H1 (cell line): ENCODE data around the gene LSM14B. TPM values are rescaled to one million over a fixed set of nuclear protein-coding genes. Genes with fewer than 3 reads are reported as not detected.

ENCODE experiments used
- CTCF ChIA-PET: fragments of 300-600 bp; sonication (Branson Sonifier 250); formaldehyde crosslinking; loops from one replicate; lab custom pipeline; 2021; ENCODE audit not compliant: partially characterized antibody; lab: Charles Lee
- POLR2A ChIA-PET: fragments of 300-600 bp; sonication (Branson Sonifier 250); formaldehyde crosslinking; loops from one replicate; lab custom pipeline; 2021; ENCODE audit warnings: inconsistent platforms; ENCODE audit not compliant: partially characterized antibody; lab: Charles Lee
- DNase-seq, 2 experiments: peaks; one replicate each; pipeline versions ENCODE4 v3.0.0 to v3.0.0-alpha.2; 2010 to 2022; ENCODE audit warnings: low spot score in 2 of 2, low read depth in 1 of 2, mixed read lengths in 1 of 2
- FAIRE-seq: peaks from 2 replicates; lab custom pipeline; 2011; peaks lifted over from hg19 to GRCh38; lab: Jason Lieb, UNC
- H2AFZ ChIP-seq: 2 replicates; pipeline ENCODE4 v1.8.1; 2012; ENCODE audit warnings: low read length, inconsistent platforms
- H2AK5ac ChIP-seq: 2 replicates; pipeline ENCODE4 v1.6.1; 2013; ENCODE audit warnings: low read depth, low read length
- H2BK120ac ChIP-seq: replicated peaks from 2 replicates; pipeline ENCODE3; 2013; ENCODE audit warnings: low read depth, low read length, inconsistent platforms
- H2BK12ac ChIP-seq: 2 replicates; pipeline ENCODE4 v1.6.1; 2013; ENCODE audit warnings: low read depth, low read length
- H2BK15ac ChIP-seq: 2 replicates; pipeline ENCODE4 v1.6.1; 2013; ENCODE audit warnings: low read length
- H2BK20ac ChIP-seq: 2 replicates; pipeline ENCODE4 v1.6.1; 2013; ENCODE audit warnings: low read length
- H2BK5ac ChIP-seq: 2 replicates; pipeline ENCODE4 v1.6.1; 2013; ENCODE audit warnings: low read depth, low read length
- H3K14ac ChIP-seq: 2 replicates; pipeline ENCODE4 v1.6.1; 2013; ENCODE audit warnings: inconsistent platforms; ENCODE audit not compliant: insufficient read length
- H3K18ac ChIP-seq: 2 replicates; pipeline ENCODE4 v1.6.1; 2013; ENCODE audit warnings: low read length; ENCODE audit errors: extremely low read depth
- H3K23ac ChIP-seq: 2 replicates; pipeline ENCODE4 v1.6.1; 2013; ENCODE audit warnings: inconsistent platforms; ENCODE audit not compliant: insufficient read length
- H3K23me2 ChIP-seq: 2 replicates; pipeline ENCODE4 v1.6.1; 2013; ENCODE audit warnings: low read depth, low read length
- H3K27ac ChIP-seq: 2 replicates; pipeline ENCODE4 v1.6.1; 2011; ENCODE audit warnings: low read depth, low read length, inconsistent platforms
- H3K27me3 ChIP-seq, 4 experiments: replicated peaks in 1 of 4; 1 replicate in 1 of 4; 2 replicates in 3 of 4; pipeline versions ENCODE4 v1.6.1 to v1.8.1; 2011 to 2013; ENCODE audit warnings: low read length in 3 of 4, mild to moderate bottlenecking in 3 of 4, inconsistent platforms in 2 of 4, mixed read lengths in 2 of 4, moderate library complexity in 1 of 4; ENCODE audit not compliant: control insufficient read depth in 3 of 4, insufficient read depth in 3 of 4; ENCODE audit errors: extremely low read depth in 1 of 4
- H3K36me3 ChIP-seq, 4 experiments: 2 replicates each; pipeline versions ENCODE4 v1.6.1 to v1.8.1; 2011 to 2013; ENCODE audit warnings: mild to moderate bottlenecking in 4 of 4, low read length in 3 of 4, moderate library complexity in 2 of 4, control low read depth in 1 of 4, inconsistent platforms in 1 of 4; ENCODE audit not compliant: insufficient read depth in 4 of 4, control insufficient read depth in 2 of 4
- H3K4ac ChIP-seq: replicated peaks from 2 replicates; pipeline ENCODE3; 2013; ENCODE audit warnings: low read length, low read depth, mixed read lengths, inconsistent platforms; ENCODE audit not compliant: insufficient read length
- H3K4me1 ChIP-seq, 4 experiments: replicated peaks in 1 of 4; 1 replicate in 1 of 4; 2 replicates in 3 of 4; pipeline versions ENCODE4 v1.6.1 to v1.8.1; 2011 to 2013; ENCODE audit warnings: low read length in 3 of 4, inconsistent platforms in 2 of 4, mixed read lengths in 1 of 4; ENCODE audit not compliant: insufficient read depth in 4 of 4, control insufficient read depth in 3 of 4
- H3K4me2 ChIP-seq, 2 experiments: 2 replicates each; pipeline versions ENCODE4 v1.6.1 to v1.8.1; 2011 to 2013; ENCODE audit warnings: low read depth in 2 of 2, low read length in 2 of 2, control low read depth in 1 of 2, inconsistent platforms in 1 of 2, mild to moderate bottlenecking in 1 of 2; ENCODE audit not compliant: insufficient read depth in 1 of 2
- H3K4me3 ChIP-seq, 4 experiments: fragments of 200-600, 300-600 bp in 1 of 4; sonication (generic), shearing (Covaris generic), sonication (Bioruptor Twin) in 1 of 4; 2 replicates each; pipeline versions ENCODE4 v1.5.1 to v1.8.1; 2011 to 2016; ENCODE audit warnings: low read length in 4 of 4, low read depth in 3 of 4, control low read depth in 2 of 4, inconsistent platforms in 2 of 4, mild to moderate bottlenecking in 2 of 4, mixed read lengths in 1 of 4, moderate library complexity in 1 of 4; ENCODE audit not compliant: insufficient read depth in 2 of 4; ENCODE audit errors: extremely low read depth in 1 of 4
- H3K56ac ChIP-seq: replicated peaks from 2 replicates; pipeline ENCODE3; 2013; ENCODE audit warnings: low read depth, mild to moderate bottlenecking, mixed read lengths, low read length, inconsistent platforms; ENCODE audit not compliant: insufficient read length
- H3K79me1 ChIP-seq: 2 replicates; pipeline ENCODE4 v1.6.1; 2013; ENCODE audit warnings: low read depth, low read length, control low read depth
- H3K79me2 ChIP-seq, 2 experiments: 2 replicates each; pipeline versions ENCODE4 v1.6.1 to v1.8.1; 2012 to 2013; ENCODE audit warnings: low read length in 2 of 2, mild to moderate bottlenecking in 2 of 2, inconsistent platforms in 1 of 2; ENCODE audit not compliant: insufficient read depth in 2 of 2, control insufficient read depth in 1 of 2
- H3K9ac ChIP-seq, 4 experiments: replicated peaks in 1 of 4; 1 replicate in 1 of 4; 2 replicates in 3 of 4; pipeline versions ENCODE4 v1.6.1 to v1.8.1; 2011 to 2013; ENCODE audit warnings: low read depth in 3 of 4, low read length in 3 of 4, control low read depth in 2 of 4, mild to moderate bottlenecking in 2 of 4, moderate library complexity in 2 of 4, inconsistent platforms in 1 of 4; ENCODE audit errors: extremely low read depth in 1 of 4
- H3K9me3 ChIP-seq, 2 experiments: 2 replicates each; pipeline versions ENCODE4 v1.6.1 to v1.8.1; 2012 to 2013; ENCODE audit warnings: mild to moderate bottlenecking in 2 of 2, moderate library complexity in 2 of 2, control low read depth in 1 of 2, inconsistent platforms in 1 of 2, low read depth in 1 of 2, low read length in 1 of 2, mixed read lengths in 1 of 2; ENCODE audit not compliant: insufficient read depth in 2 of 2
- H4K20me1 ChIP-seq, 2 experiments: replicated peaks in 1 of 2; 2 replicates each; pipeline versions ENCODE3 to v1.8.1; 2011 to 2013; ENCODE audit warnings: inconsistent platforms in 2 of 2, low read length in 2 of 2, mild to moderate bottlenecking in 1 of 2; ENCODE audit not compliant: insufficient read depth in 2 of 2, control insufficient read depth in 1 of 2
- H4K5ac ChIP-seq: 2 replicates; pipeline ENCODE4 v1.6.1; 2013; ENCODE audit warnings: low read length, low read depth, mixed read lengths, inconsistent platforms; ENCODE audit not compliant: insufficient read length
- H4K8ac ChIP-seq: 2 replicates; pipeline ENCODE4 v1.8.0; 2013; ENCODE audit warnings: mild to moderate bottlenecking, moderate library complexity, low read length, inconsistent platforms; ENCODE audit not compliant: insufficient read depth; ENCODE audit errors: extremely low read depth
- H4K91ac ChIP-seq: replicated peaks from 2 replicates; pipeline ENCODE3; 2013; ENCODE audit warnings: low read length, mixed read lengths, inconsistent platforms; ENCODE audit not compliant: insufficient read length
- ASH2L ChIP-seq: fragments of 200-600, 300-600 bp; sonication (generic); IDR thresholded peaks from one replicate; pipeline ENCODE4 v1.7.1; 2017; ENCODE audit warnings: low read length
- CEBPB ChIP-seq: IDR thresholded peaks from 2 replicates; pipeline ENCODE4 v1.6.1; 2012; ENCODE audit warnings: low read depth, low read length
- EZH2 ChIP-seq: fragments of 200-600 bp; sonication (generic); IDR thresholded peaks from 2 replicates; pipeline ENCODE4 v1.7.1; 2012; ENCODE audit warnings: low read depth, mild to moderate bottlenecking, moderate library complexity, low read length, inconsistent platforms; ENCODE audit not compliant: severe bottlenecking
- KDM5A ChIP-seq: fragments of 200-600 bp; IDR thresholded peaks from 2 replicates; pipeline ENCODE4 v1.7.1; 2012; ENCODE audit warnings: mild to moderate bottlenecking, low read length, inconsistent platforms, mixed read lengths
- MAFK ChIP-seq: IDR thresholded peaks from 2 replicates; pipeline ENCODE4 v1.6.1; 2012; ENCODE audit warnings: low read depth, mild to moderate bottlenecking, improper control_type of control experiment, low read length
- RXRA ChIP-seq: IDR thresholded peaks from 2 replicates; pipeline ENCODE4 v1.6.1; 2011; ENCODE audit warnings: low read depth, mild to moderate bottlenecking, low read length, moderate library complexity; ENCODE audit not compliant: insufficient read depth
- SIN3A ChIP-seq, 2 experiments: IDR thresholded peaks in 1 of 2; conservative IDR thresholded peaks in 1 of 2; 2 replicates each; pipeline ENCODE4 v1.6.1; 2011 to 2012; ENCODE audit warnings: low read length in 2 of 2, improper control_type of control experiment in 1 of 2, low read depth in 1 of 2, mild to moderate bottlenecking in 1 of 2
- SIX5 ChIP-seq: IDR thresholded peaks from 2 replicates; pipeline ENCODE4 v1.6.1; 2011; ENCODE audit warnings: mild to moderate bottlenecking, low read depth, low read length
- SP1 ChIP-seq: IDR thresholded peaks from 2 replicates; pipeline ENCODE4 v1.6.1; 2011; ENCODE audit warnings: low read depth, low read length
- TAF7 ChIP-seq: optimal IDR thresholded peaks from 2 replicates; pipeline ENCODE3; 2011; ENCODE audit warnings: low read depth, mild to moderate bottlenecking, inconsistent platforms, low read length, moderate library complexity, borderline replicate concordance
- WGBS, 2 experiments: shearing (Covaris generic) in 1 of 2; methylation state at CpG; one replicate each; pipeline versions ENCODE4 v1.1.6 to v1.1.7; 2013 to 2015; ENCODE audit warnings: low lambda C conversion rate in 2 of 2, mixed read lengths in 2 of 2, inconsistent platforms in 1 of 2, low coverage in 1 of 2, missing lambda C conversion rate in 1 of 2; ENCODE audit not compliant: insufficient replicate concordance in 2 of 2, insufficient coverage in 1 of 2, insufficient read length in 1 of 2; ENCODE audit errors: extremely low coverage in 1 of 2, missing lambda C conversion rate in 1 of 2; 5-methylcytosine and 5-hydroxymethylcytosine counted together
- polyA plus RNA-seq, 7 experiments: library from polyadenylated mRNA; depleted of rRNA in 3 of 7; stranded (reverse) in 5 of 7; unstranded in 2 of 7; fragments of >200 nt in 5 of 7; fragments of 200-250 nt in 2 of 7; gene quantifications; 1 replicate in 5 of 7; 2 replicates in 1 of 7; 4 replicates in 1 of 7; pipeline versions ENCODE4 v1.2.1 to v1.2.3, GENCODE V29; 2011 to 2013; ENCODE audit warnings: missing spikeins in 2 of 7, mixed read lengths in 2 of 7
- total RNA-seq: library from RNA; stranded (reverse); fragmentation: NEBNext Ultra II Directional; extraction: Animal tissue kit (Norgen Biotek cat#: 25700); gene quantifications from 2 replicates; pipeline ENCODE4 v1.2.1, GENCODE V29; 2021

LSM14B gene
- total and polyA plus RNA-seq, 2 of the 8 experiments (the other 6 are each of a cell fraction or from before 2014, with no cell fraction given): 58.3 to 65.6 TPM

DNA sequence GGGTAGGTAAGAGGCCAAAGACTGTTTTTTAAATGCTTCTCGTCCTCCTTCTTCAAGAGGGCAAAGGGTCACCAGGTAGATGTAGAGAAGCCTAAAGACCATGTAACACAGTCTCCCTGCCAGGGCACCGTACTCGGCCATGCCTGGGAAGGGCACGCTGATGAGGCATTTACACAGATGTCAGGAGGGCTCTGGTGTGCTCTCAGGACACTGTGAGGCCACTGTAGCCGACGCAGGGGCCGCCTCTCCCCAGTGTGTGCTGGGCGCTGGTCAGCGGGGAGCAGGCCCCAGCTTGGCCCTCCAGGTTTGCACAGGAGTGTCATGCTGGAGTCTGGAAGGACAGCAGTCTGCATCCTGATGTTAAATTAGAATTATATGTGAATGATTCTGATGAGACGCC, 53.4 kb downstream of the LSM14B start:
- no peaks in the 10 kb centered on the region for H3K27me3 ChIP-seq
- no peak overlapping the region for H3K27ac ChIP-seq
- H4K5ac ChIP-seq: no peak overlapping the region
- peaks cover 2 to 26% (median 14%) of the 10 kb centered on the region in 4 experiments; a peak in 6 of 8 replicates for H3K36me3 ChIP-seq
- H3K79me1 ChIP-seq: no peaks in the 10 kb centered on the region
- H3K23me2 ChIP-seq: no peaks in the 10 kb centered on the region
- no peak for FAIRE-seq
- no peaks in the 10 kb centered on the region for H3K4me1 ChIP-seq
- no peak overlapping the region for H2BK20ac ChIP-seq
- no peak overlapping the region for H3K23ac ChIP-seq
- DNase-seq: no peak
- no peak overlapping the region for H2BK5ac ChIP-seq
- H3K4me3 ChIP-seq: no peak overlapping the region
- no peak overlapping the region for H2BK120ac ChIP-seq
- ChIA-PET POLR2A (interaction anchor here (0.6 to 1.6 kb wide), 5 partner anchors 7 to 54 kb away, joined by 3 to 5 read pairs (median 3); partner anchors contain the start of gene MTG2), CTCF (interaction anchor here (1.2 kb wide), 1 partner anchor 19 kb away, joined by 4 read pairs; no protein-coding TSS in a partner anchor)
- H3K4me2 ChIP-seq: no peak overlapping the region
- H2BK12ac ChIP-seq: no peak overlapping the region
- no peaks in the 10 kb centered on the region for H3K79me2 ChIP-seq
- H3K18ac ChIP-seq: no peak overlapping the region
- H4K20me1 ChIP-seq: peaks cover 0 to 4% of the 10 kb centered on the region in 2 experiments
- H3K9me3 ChIP-seq: no peaks in the 10 kb centered on the region
- no peak overlapping the region; the same call in 1 of the 2 replicates for H4K8ac ChIP-seq
- H2BK15ac ChIP-seq: no peak overlapping the region
- no peak overlapping the region for H2AK5ac ChIP-seq
- no peak overlapping the region for H3K14ac ChIP-seq
- no peak overlapping the region for H2AFZ ChIP-seq
- WGBS, 2 experiments: 96% methylated on average over 10 of the region's 10 CpGs; no CpG with 5 or more reads in 1 of the 2 experiments
- H4K91ac ChIP-seq: no peak overlapping the region
- no peak overlapping the region for H3K4ac ChIP-seq
- H3K9ac ChIP-seq: no peak overlapping the region
- no peak overlapping the region for H3K56ac ChIP-seq
- TF ChIP-seq SIX5: no peak
- TF ChIP-seq SIN3A (conservative IDR thresholded peaks at IDR 0.05 in 1 of 2, IDR thresholded peaks at IDR 0.05 in 1 of 2; ENCODE audit: low read depth in 1 of 2, low read length in 2 of 2): no peak
- TF ChIP-seq KDM5A: no peak
- TF ChIP-seq CEBPB: no peak
- no peak for TF ChIP-seq RXRA
- no peak for TF ChIP-seq ASH2L
- TF ChIP-seq MAFK: no peak
- TF ChIP-seq EZH2: no peak
- TF ChIP-seq TAF7: no peak
- TF ChIP-seq SP1: no peak
